Smooth muscle cell (in vitro differentiated cells): ENCODE results near the gene ATP2A2. TPM values are rescaled to one million over a fixed set of nuclear protein-coding genes. Genes with fewer than 3 reads are reported as not detected.
A peak's percentile ranks its signal among the peaks of the same experiment; 100 is the strongest.

Source experiments
- DNase-seq: peaks from one replicate; lab custom pipeline; 2025; ENCODE audit not compliant: unreplicated experiment; lab: John Stamatoyannopoulos, UW
- H2AFZ ChIP-seq: fragments of 200-600 bp; sonication (generic); 2 replicates; pipeline ENCODE4 v1.6.0; 2016; ENCODE audit warnings: antibody characterized with exemption, low read depth, mild to moderate bottlenecking
- H3F3A ChIP-seq: fragments of 200-600 bp; sonication (generic); 2 replicates; pipeline ENCODE4 v1.6.0; 2017; ENCODE audit warnings: antibody characterized with exemption, low read depth
- H3K27ac ChIP-seq: fragments of 200-600 bp; sonication (generic); 2 replicates; pipeline ENCODE4 v1.5.1; 2016; ENCODE audit warnings: low read depth, mild to moderate bottlenecking
- H3K27me3 ChIP-seq: fragments of 200-600 bp; sonication (generic); 2 replicates; pipeline ENCODE4 v1.6.1; 2016; ENCODE audit warnings: low read depth, mild to moderate bottlenecking
- H3K36me3 ChIP-seq: fragments of 200-600 bp; sonication (generic); 2 replicates; pipeline ENCODE4 v1.5.1; 2016; ENCODE audit warnings: low read depth
- H3K4me1 ChIP-seq: fragments of 200-600 bp; sonication (generic); 2 replicates; pipeline ENCODE4 v1.5.1; 2016; ENCODE audit warnings: low read depth
- H3K4me2 ChIP-seq: fragments of 200-600 bp; sonication (generic); 2 replicates; pipeline ENCODE4 v1.6.0; 2016; ENCODE audit warnings: mild to moderate bottlenecking
- H3K4me3 ChIP-seq: fragments of 200-600 bp; sonication (generic); 2 replicates; pipeline ENCODE4 v1.5.1; 2016; ENCODE audit warnings: mild to moderate bottlenecking
- H3K79me2 ChIP-seq: fragments of 200-600 bp; sonication (generic); 2 replicates; pipeline ENCODE4 v1.6.0; 2016; ENCODE audit warnings: low read depth, mild to moderate bottlenecking
- H3K9ac ChIP-seq: fragments of 200-600 bp; sonication (generic); 2 replicates; pipeline ENCODE4 v1.6.0; 2016; ENCODE audit warnings: low read depth
- H3K9me3 ChIP-seq: fragments of 200-600 bp; sonication (generic); replicated peaks from 2 replicates; pipeline ENCODE4 v1.5.1; 2016; ENCODE audit warnings: low read depth
- H4K20me1 ChIP-seq: fragments of 200-600 bp; sonication (generic); 2 replicates; pipeline ENCODE4 v1.6.0; 2016; ENCODE audit warnings: low read depth
- WGBS: methylation state at CpG from one replicate; pipeline ENCODE4 v1.1.7; 2016; ENCODE audit warnings: low lambda C conversion rate; 5-methylcytosine and 5-hydroxymethylcytosine counted together
- polyA plus RNA-seq: library from polyadenylated mRNA; unstranded; fragments of >200 nt; fragmentation: Nextera tagmentation; extraction: Ambion mirVana; gene quantifications from 2 replicates; pipeline ENCODE4 v1.2.1, GENCODE V29; 2016
- total RNA-seq: library from RNA; depleted of rRNA; stranded (reverse); fragments of >200 nt; gene quantifications from 2 replicates; pipeline ENCODE4 v1.2.3, GENCODE V29; 2014
- TF ChIP-seq, protein P1 (sequence below): fragments of 200-600 bp; sonication (generic); IDR thresholded peaks from 2 replicates; pipeline ENCODE4 v1.5.1; 2017; ENCODE audit warnings: borderline replicate concordance, mild to moderate bottlenecking, antibody characterized with exemption; ENCODE audit not compliant: insufficient read depth, poor library complexity, severe bottlenecking

ATP2A2 gene
- 103 and 104 TPM in 2 replicates for total RNA-seq
- polyA plus RNA-seq, result 47.6 and 53.7 TPM in 2 replicates

DNA sequence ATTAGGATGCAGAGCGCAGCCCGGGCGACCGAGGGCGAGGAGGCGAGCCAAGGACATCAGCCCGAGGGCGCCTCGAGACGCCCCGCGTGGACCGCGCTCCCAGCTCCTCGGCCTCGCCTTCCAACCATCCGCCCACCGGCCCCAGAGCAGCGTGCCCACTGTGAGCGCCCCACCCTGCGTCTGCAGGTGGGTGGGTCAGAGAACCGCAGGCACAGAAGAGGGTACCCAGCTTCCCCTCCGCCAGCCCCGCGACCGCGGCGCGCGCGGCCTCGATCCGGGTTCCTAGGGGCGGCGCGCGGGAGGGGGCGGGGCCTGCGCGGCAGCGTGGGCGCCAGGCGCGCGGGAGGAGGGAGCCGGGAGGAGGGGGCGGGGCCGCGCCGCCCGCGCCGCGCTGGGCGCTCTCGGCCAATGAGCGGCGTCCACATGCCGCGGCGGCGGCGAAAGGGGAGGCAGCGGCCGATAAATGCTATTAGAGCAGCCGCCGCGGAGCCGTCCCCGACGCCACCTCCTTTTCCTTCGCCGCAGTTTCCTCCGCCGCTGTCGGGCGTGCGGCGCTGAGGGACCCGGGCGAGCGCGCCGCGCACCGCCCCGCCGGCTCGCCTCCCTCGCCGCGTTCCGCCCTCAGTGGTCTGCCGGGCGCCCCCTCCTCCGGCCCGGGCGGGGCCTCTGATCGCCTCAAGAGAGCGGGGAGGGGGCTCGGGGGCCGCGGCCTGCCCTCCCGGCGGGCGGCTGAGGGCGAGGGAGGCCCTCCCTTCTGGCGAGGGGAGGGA, at the start of gene ATP2A2:
Gene ATP2A2, plus strand, starts transcription at position 469 of the 770 bp plus-strand sequence. CDS start 543 bp downstream, outside the sequence.
- DNase-seq, result peak; percentile 66
- under 1% methylated on average over 38 of the region's 108 CpGs for WGBS
- H4K20me1 ChIP-seq, result peaks cover 44% of the 10 kb centered on the region
- peak within 1 kb of the TSS; percentile 92 for H3K9ac ChIP-seq
- H3K4me3 ChIP-seq, result peak within 1 kb of the TSS; percentile 70
- H3K79me2 ChIP-seq, result peaks cover 43% of the 10 kb centered on the region
- peaks cover 41% of the 10 kb centered on the region for H3K4me1 ChIP-seq
- no peaks in the 10 kb centered on the region for H3K36me3 ChIP-seq
- H3K4me2 ChIP-seq, result peak within 1 kb of the TSS; percentile 94
- no peaks in the 10 kb centered on the region for H3K9me3 ChIP-seq
- no peaks in the 10 kb centered on the region for H3K27me3 ChIP-seq
- peak within 1 kb of the TSS; percentile 90 for H2AFZ ChIP-seq
- peak within 1 kb of the TSS; percentile 96 for H3K27ac ChIP-seq
- no peaks in the 10 kb centered on the region for H3F3A ChIP-seq
- TF ChIP-seq, protein P1, sequence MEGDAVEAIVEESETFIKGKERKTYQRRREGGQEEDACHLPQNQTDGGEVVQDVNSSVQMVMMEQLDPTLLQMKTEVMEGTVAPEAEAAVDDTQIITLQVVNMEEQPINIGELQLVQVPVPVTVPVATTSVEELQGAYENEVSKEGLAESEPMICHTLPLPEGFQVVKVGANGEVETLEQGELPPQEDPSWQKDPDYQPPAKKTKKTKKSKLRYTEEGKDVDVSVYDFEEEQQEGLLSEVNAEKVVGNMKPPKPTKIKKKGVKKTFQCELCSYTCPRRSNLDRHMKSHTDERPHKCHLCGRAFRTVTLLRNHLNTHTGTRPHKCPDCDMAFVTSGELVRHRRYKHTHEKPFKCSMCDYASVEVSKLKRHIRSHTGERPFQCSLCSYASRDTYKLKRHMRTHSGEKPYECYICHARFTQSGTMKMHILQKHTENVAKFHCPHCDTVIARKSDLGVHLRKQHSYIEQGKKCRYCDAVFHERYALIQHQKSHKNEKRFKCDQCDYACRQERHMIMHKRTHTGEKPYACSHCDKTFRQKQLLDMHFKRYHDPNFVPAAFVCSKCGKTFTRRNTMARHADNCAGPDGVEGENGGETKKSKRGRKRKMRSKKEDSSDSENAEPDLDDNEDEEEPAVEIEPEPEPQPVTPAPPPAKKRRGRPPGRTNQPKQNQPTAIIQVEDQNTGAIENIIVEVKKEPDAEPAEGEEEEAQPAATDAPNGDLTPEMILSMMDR, result no peak

GRCh38 chr12:110233212-110233903, 47.7 kb upstream of the ATP2A2 start:
- Histone ChIP-seq H3K36me3 (no peaks in the 10 kb centered on the region), H3K4me2 (no peak overlapping the region), H2AFZ (no peak overlapping the region), H3K4me3 (no peak overlapping the region), H3K27ac (no peak overlapping the region), H3F3A (peaks cover 4% of the 10 kb centered on the region), H3K4me1 (no peaks in the 10 kb centered on the region), H3K27me3 (no peaks in the 10 kb centered on the region), H4K20me1 (no peaks in the 10 kb centered on the region), H3K9ac (no peak overlapping the region), H3K9me3 (no peaks in the 10 kb centered on the region), H3K79me2 (no peaks in the 10 kb centered on the region)
- DNase-seq, result no peak
- TF ChIP-seq, protein P1, result no peak
- WGBS, result 68% methylated on average over 6 of the region's 6 CpGs

GRCh38 chr12:110234331-110234751, 46.7 kb upstream of the ATP2A2 start:
- no peak overlapping the region for H2AFZ ChIP-seq
- 85% methylated on average over 2 of the region's 2 CpGs for WGBS
- TF ChIP-seq, protein P1, result no peak
- H4K20me1 ChIP-seq, result no peaks in the 10 kb centered on the region
- H3K36me3 ChIP-seq, result no peaks in the 10 kb centered on the region
- H3K9me3 ChIP-seq, result no peaks in the 10 kb centered on the region
- DNase-seq, result no peak
- no peaks in the 10 kb centered on the region for H3K27me3 ChIP-seq
- no peaks in the 10 kb centered on the region for H3K4me1 ChIP-seq
- H3K9ac ChIP-seq, result no peak overlapping the region
- no peak overlapping the region for H3K27ac ChIP-seq
- H3F3A ChIP-seq, result peaks cover 4% of the 10 kb centered on the region
- no peaks in the 10 kb centered on the region for H3K79me2 ChIP-seq
- H3K4me2 ChIP-seq, result peak overlapping the region; percentile 29
- no peak overlapping the region for H3K4me3 ChIP-seq
